Tibial nerve (tissue), 4 donors: Measurements from ENCODE around the gene JARID2.

ENCODE experiments used
- CTCF ChIP-seq, 5 experiments: fragments of 200-600 bp in 3 of 5; fragments of 450-650 bp in 2 of 5; sonication (generic) in 3 of 5; IDR thresholded peaks; one replicate each; pipeline ENCODE4 v1.5.1; 2016 to 2019; ENCODE audit warnings: antibody characterized with exemption in 5 of 5, mild to moderate bottlenecking in 3 of 5, moderate library complexity in 2 of 5
- EP300 ChIP-seq, 2 donors: sonication (generic); formaldehyde crosslinking; IDR thresholded peaks; one replicate each; pipeline ENCODE4 v1.6.1; 2017; ENCODE audit warnings: antibody characterized with exemption in 2 of 2, mild to moderate bottlenecking in 1 of 2
- POLR2A ChIP-seq, 2 donors: fragments of 450-650 bp; IDR thresholded peaks; one replicate each; pipeline ENCODE4 v1.6.1; 2017; ENCODE audit warnings: antibody characterized with exemption in 2 of 2, mild to moderate bottlenecking in 2 of 2, moderate library complexity in 2 of 2

DNA sequence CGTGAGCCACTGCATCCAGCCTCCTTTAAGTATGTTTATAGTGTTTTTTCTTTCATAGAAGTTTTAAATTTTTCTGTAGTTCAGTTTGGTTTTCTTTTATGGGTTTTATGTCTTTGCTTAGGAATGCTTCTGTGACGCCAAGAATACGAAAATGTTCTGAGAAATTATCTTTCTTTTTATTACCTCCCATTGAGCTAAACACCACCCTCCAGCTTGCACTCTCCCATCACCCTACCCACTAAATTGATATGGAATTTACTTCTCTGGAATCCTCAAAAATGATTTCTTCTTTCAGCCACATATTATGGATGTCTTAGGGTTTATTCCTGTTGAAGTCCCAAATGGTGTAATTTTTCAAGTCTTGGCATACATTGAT, 38.1 kb downstream of the JARID2 start:
- TF ChIP-seq POLR2A (IDR thresholded peaks at IDR 0.05) (no peak), CTCF (IDR thresholded peaks at IDR 0.05) (no peak), EP300 (IDR thresholded peaks at IDR 0.05) (no peak)
